ENCODE results near the gene TAGLN. TPM values are rescaled to one million over a fixed set of nuclear protein-coding genes. Genes with fewer than 3 reads are reported as not detected.

TAGLN gene
- total and polyA plus RNA-seq, 2 of the 8 experiments (the other 6 are each of a cell fraction or from before 2014, with no cell fraction given): 140 to 300 TPM

DNA sequence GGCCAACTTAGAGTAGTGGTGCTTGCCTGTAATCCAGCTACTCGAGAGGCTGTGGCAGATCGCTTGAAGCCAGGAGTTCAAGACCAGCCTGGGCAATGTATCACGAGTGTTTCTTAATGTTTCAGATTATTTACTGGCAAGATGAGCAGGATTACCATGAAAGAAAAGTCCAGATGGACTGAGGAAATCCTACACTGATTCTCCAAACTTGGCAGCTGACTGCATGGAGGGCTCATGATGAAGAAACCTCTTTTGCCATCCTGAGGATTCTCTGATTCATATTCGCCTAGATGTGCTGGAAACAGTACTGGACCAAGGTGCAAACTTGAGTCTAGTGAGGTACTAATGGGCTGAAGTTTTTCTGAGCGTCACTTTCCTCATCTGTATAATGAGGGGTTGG is 23.4 kb upstream of the TAGLN start (continued):
- TF ChIP-seq RXRA (IDR thresholded peaks at IDR 0.05; ENCODE audit: insufficient read depth, low read depth, low read length): no peak
- no peak for TF ChIP-seq SP4 (IDR thresholded peaks at IDR 0.05; ENCODE audit: low read length)
- no peak for TF ChIP-seq SUZ12 (IDR thresholded peaks at IDR 0.05; ENCODE audit: low read length)
- TF ChIP-seq EZH2 (IDR thresholded peaks at IDR 0.05; ENCODE audit: low read depth, low read length, severe bottlenecking): no peak
- TF ChIP-seq, protein P1, sequence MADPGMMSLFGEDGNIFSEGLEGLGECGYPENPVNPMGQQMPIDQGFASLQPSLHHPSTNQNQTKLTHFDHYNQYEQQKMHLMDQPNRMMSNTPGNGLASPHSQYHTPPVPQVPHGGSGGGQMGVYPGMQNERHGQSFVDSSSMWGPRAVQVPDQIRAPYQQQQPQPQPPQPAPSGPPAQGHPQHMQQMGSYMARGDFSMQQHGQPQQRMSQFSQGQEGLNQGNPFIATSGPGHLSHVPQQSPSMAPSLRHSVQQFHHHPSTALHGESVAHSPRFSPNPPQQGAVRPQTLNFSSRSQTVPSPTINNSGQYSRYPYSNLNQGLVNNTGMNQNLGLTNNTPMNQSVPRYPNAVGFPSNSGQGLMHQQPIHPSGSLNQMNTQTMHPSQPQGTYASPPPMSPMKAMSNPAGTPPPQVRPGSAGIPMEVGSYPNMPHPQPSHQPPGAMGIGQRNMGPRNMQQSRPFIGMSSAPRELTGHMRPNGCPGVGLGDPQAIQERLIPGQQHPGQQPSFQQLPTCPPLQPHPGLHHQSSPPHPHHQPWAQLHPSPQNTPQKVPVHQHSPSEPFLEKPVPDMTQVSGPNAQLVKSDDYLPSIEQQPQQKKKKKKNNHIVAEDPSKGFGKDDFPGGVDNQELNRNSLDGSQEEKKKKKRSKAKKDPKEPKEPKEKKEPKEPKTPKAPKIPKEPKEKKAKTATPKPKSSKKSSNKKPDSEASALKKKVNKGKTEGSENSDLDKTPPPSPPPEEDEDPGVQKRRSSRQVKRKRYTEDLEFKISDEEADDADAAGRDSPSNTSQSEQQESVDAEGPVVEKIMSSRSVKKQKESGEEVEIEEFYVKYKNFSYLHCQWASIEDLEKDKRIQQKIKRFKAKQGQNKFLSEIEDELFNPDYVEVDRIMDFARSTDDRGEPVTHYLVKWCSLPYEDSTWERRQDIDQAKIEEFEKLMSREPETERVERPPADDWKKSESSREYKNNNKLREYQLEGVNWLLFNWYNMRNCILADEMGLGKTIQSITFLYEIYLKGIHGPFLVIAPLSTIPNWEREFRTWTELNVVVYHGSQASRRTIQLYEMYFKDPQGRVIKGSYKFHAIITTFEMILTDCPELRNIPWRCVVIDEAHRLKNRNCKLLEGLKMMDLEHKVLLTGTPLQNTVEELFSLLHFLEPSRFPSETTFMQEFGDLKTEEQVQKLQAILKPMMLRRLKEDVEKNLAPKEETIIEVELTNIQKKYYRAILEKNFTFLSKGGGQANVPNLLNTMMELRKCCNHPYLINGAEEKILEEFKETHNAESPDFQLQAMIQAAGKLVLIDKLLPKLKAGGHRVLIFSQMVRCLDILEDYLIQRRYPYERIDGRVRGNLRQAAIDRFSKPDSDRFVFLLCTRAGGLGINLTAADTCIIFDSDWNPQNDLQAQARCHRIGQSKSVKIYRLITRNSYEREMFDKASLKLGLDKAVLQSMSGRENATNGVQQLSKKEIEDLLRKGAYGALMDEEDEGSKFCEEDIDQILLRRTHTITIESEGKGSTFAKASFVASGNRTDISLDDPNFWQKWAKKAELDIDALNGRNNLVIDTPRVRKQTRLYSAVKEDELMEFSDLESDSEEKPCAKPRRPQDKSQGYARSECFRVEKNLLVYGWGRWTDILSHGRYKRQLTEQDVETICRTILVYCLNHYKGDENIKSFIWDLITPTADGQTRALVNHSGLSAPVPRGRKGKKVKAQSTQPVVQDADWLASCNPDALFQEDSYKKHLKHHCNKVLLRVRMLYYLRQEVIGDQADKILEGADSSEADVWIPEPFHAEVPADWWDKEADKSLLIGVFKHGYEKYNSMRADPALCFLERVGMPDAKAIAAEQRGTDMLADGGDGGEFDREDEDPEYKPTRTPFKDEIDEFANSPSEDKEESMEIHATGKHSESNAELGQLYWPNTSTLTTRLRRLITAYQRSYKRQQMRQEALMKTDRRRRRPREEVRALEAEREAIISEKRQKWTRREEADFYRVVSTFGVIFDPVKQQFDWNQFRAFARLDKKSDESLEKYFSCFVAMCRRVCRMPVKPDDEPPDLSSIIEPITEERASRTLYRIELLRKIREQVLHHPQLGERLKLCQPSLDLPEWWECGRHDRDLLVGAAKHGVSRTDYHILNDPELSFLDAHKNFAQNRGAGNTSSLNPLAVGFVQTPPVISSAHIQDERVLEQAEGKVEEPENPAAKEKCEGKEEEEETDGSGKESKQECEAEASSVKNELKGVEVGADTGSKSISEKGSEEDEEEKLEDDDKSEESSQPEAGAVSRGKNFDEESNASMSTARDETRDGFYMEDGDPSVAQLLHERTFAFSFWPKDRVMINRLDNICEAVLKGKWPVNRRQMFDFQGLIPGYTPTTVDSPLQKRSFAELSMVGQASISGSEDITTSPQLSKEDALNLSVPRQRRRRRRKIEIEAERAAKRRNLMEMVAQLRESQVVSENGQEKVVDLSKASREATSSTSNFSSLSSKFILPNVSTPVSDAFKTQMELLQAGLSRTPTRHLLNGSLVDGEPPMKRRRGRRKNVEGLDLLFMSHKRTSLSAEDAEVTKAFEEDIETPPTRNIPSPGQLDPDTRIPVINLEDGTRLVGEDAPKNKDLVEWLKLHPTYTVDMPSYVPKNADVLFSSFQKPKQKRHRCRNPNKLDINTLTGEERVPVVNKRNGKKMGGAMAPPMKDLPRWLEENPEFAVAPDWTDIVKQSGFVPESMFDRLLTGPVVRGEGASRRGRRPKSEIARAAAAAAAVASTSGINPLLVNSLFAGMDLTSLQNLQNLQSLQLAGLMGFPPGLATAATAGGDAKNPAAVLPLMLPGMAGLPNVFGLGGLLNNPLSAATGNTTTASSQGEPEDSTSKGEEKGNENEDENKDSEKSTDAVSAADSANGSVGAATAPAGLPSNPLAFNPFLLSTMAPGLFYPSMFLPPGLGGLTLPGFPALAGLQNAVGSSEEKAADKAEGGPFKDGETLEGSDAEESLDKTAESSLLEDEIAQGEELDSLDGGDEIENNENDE (IDR thresholded peaks at IDR 0.05; ENCODE audit: insufficient replicate concordance, low read length): no peak
